Keratinocyte (primary cell): Measurements from ENCODE around the gene ZCCHC7. TPM values are rescaled to one million over a fixed set of nuclear protein-coding genes. Genes with fewer than 3 reads are reported as not detected.
A peak's percentile ranks its signal among the peaks of the same experiment; 100 is the strongest.
"Not testable (repeated sequence)": the region's sequence is repeated elsewhere in the genome, so short reads cannot be mapped to it uniquely, and the experiment has no call there.

ENCODE experiments used
- DNase-seq: peaks from one replicate; pipeline ENCODE4 v3.0.0-alpha.2; 2011; ENCODE audit warnings: low read depth, missing footprints, low spot score
- FAIRE-seq: peaks from 2 replicates; lab custom pipeline; 2011; peaks lifted over from hg19 to GRCh38; lab: Jason Lieb, UNC
- H2AFZ ChIP-seq: 2 replicates; pipeline ENCODE4 v1.6.0; 2012; ENCODE audit warnings: low read length, control low read depth, inconsistent platforms; ENCODE audit not compliant: control insufficient read depth
- H3K27ac ChIP-seq: 2 replicates; pipeline ENCODE4 v1.5.1; 2011; ENCODE audit warnings: low read length; ENCODE audit not compliant: control insufficient read depth, insufficient read depth
- H3K27me3 ChIP-seq: 3 replicates; pipeline ENCODE4 v1.6.0; 2011; ENCODE audit warnings: low read length; ENCODE audit not compliant: control insufficient read depth, insufficient read depth; ENCODE audit errors: extremely low read depth
- H3K36me3 ChIP-seq, 2 experiments: 2 replicates in 1 of 2; 3 replicates in 1 of 2; pipeline ENCODE4 v1.5.1; 2011; ENCODE audit warnings: low read length in 2 of 2, mild to moderate bottlenecking in 1 of 2; ENCODE audit not compliant: control insufficient read depth in 2 of 2, insufficient read depth in 2 of 2; ENCODE audit errors: extremely low read depth in 1 of 2
- H3K4me1 ChIP-seq: 3 replicates; pipeline ENCODE4 v1.5.1; 2011; ENCODE audit warnings: low read length; ENCODE audit not compliant: control insufficient read depth, insufficient read depth; ENCODE audit errors: extremely low read depth
- H3K4me2 ChIP-seq: 3 replicates; pipeline ENCODE4 v1.6.0; 2011; ENCODE audit warnings: low read depth, low read length; ENCODE audit not compliant: control insufficient read depth, insufficient read depth; ENCODE audit errors: extremely low read depth
- H3K4me3 ChIP-seq, 3 experiments: fragments of 200-600 bp in 1 of 3; sonication (generic) in 1 of 3; 2 replicates in 2 of 3; 3 replicates in 1 of 3; pipeline ENCODE4 v1.5.1; 2011 to 2016; ENCODE audit warnings: low read length in 3 of 3, mild to moderate bottlenecking in 3 of 3, control low read depth in 2 of 3, inconsistent platforms in 1 of 3, low read depth in 1 of 3, mixed read lengths in 1 of 3, mixed run types in 1 of 3, moderate library complexity in 1 of 3; ENCODE audit not compliant: control insufficient read depth in 2 of 3, insufficient read depth in 2 of 3; ENCODE audit errors: extremely low read depth in 1 of 3
- H3K79me2 ChIP-seq: 2 replicates; pipeline ENCODE4 v1.6.0; 2012; ENCODE audit warnings: low read length; ENCODE audit not compliant: control insufficient read depth, insufficient read depth
- H3K9ac ChIP-seq: 3 replicates; pipeline ENCODE4 v1.6.0; 2011; ENCODE audit warnings: low read length; ENCODE audit not compliant: control insufficient read depth, insufficient read depth; ENCODE audit errors: extremely low read depth
- H3K9me1 ChIP-seq: 3 replicates; pipeline ENCODE4 v1.6.0; 2011; ENCODE audit warnings: low read length; ENCODE audit not compliant: control insufficient read depth, insufficient read depth; ENCODE audit errors: extremely low read depth
- H3K9me3 ChIP-seq: 2 replicates; pipeline ENCODE4 v1.5.1; 2012; ENCODE audit warnings: low read depth, low read length; ENCODE audit not compliant: control insufficient read depth
- H4K20me1 ChIP-seq: 3 replicates; pipeline ENCODE4 v1.6.0; 2011; ENCODE audit warnings: low read length; ENCODE audit not compliant: control insufficient read depth, insufficient read depth; ENCODE audit errors: extremely low read depth
- EZH2 ChIP-seq: IDR thresholded peaks from one replicate; pipeline ENCODE4 v1.6.1; 2012; ENCODE audit warnings: inconsistent platforms, mild to moderate bottlenecking, low read length, moderate library complexity
- dilution Hi-C: fragments of 300-500 bp; cut with MboI; formaldehyde crosslinking; loops from one replicate; pipeline ENCODE4 v1.7.0; 2020; ENCODE audit warnings: low sequenced_read_pairs; ENCODE audit not compliant: extremely low pct_ligation_motif_present
- polyA minus RNA-seq, 3 experiments: library from RNA; depleted of rRNA, polyadenylated mRNA; stranded (reverse); fragments of >200 nt; gene quantifications; 1 replicate in 1 of 3; 2 replicates in 1 of 3; 3 replicates in 1 of 3; pipeline ENCODE4 v1.2.3, GENCODE V29; 2011
- polyA plus RNA-seq, 5 experiments: library from polyadenylated mRNA; depleted of rRNA in 3 of 5; stranded (reverse) in 3 of 5; stranded (forward) in 1 of 5; unstranded in 1 of 5; fragments of >200 nt; gene quantifications; 1 replicate in 1 of 5; 2 replicates in 3 of 5; 3 replicates in 1 of 5; pipeline versions ENCODE4 v1.2.1 to v1.2.3, GENCODE V29; 2011 to 2012; ENCODE audit warnings: missing spikeins in 2 of 5, low read depth in 1 of 5, low replicate concordance in 1 of 5
- TF ChIP-seq, protein P1 (sequence below), 3 experiments: IDR thresholded peaks in 1 of 3; conservative IDR thresholded peaks in 1 of 3; optimal IDR thresholded peaks in 1 of 3; 2 replicates in 2 of 3; 3 replicates in 1 of 3; pipeline versions ENCODE3 to v1.5.1; 2011; ENCODE audit warnings: low read length in 3 of 3, mild to moderate bottlenecking in 3 of 3, moderate library complexity in 2 of 3, control low read depth in 1 of 3, inconsistent platforms in 1 of 3; ENCODE audit not compliant: insufficient read depth in 2 of 3; ENCODE audit errors: extremely low read depth in 1 of 3

ZCCHC7 gene
- polyA plus RNA-seq (11.9 to 17.1 TPM (median 16.5 TPM) in 3 replicates), polyA minus RNA-seq (13.2 to 27.6 TPM (median 19.9 TPM) in 3 replicates)
- 25.4 TPM for polyA plus RNA-seq (2011; ENCODE audit: low read depth)
- 11.5 and 17.9 TPM in 2 replicates for polyA plus RNA-seq (2011; cell fraction: cytosol; rRNA removed)
- 18.5 and 22.0 TPM in 2 replicates for polyA plus RNA-seq (2011; cell fraction: nucleus; rRNA removed)
- 9.0 and 14.8 TPM in 2 replicates for polyA plus RNA-seq (2012; ENCODE audit: low replicate concordance)
- polyA minus RNA-seq (2011; cell fraction: cytosol; rRNA and poly(A)+ RNA removed) = 17.8 TPM
- polyA minus RNA-seq (2011; cell fraction: nucleus; rRNA and poly(A)+ RNA removed) = 10.0 and 21.3 TPM in 2 replicates

DNA sequence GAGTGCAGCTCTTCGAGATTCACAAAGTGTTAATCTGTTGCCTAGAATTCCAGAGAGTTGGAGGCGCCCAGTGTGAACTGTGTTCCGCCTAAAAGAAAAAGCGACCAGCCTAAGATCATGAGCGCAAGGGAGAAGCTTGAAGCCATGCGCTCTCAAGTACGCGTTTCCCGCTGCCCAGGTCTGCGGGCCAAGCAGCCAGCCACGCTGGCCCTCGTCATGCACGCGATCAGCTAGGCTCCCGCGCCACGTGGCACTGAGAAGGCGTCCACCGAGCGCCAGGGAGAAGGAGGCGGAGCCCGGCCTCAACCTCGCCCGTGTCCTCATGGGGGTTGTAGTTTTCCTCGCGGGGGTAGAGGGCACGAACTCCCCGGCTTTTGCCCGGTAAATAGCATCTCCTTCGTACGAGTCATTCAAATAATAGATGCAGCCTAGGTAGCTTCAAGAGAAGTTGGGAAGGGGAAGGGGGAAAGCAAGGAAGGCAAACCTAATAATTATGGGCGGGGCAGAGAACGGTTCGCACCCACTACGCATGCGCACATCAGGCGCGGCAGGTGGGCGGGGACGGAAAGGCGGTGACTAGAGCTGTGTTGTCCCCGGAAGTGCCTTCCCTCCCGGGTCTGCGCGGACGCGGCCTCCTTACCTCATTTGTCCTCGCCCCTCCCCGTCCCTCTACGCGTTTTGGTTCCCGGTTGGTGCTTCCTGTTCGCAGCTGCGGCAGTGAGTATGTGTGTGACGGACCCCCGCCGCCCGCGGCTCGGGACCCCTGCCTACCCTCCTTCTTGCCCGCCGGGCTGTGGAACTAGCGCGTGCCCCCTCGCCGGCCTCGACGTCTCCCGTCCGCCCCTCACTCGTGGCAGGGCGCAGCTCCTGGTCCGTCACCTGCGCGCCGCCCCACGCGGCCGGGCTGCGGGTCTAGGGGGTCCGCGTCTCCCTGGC, at the start of gene ZCCHC7:
Gene ZCCHC7, plus strand, starts transcription at position 668 of the 936 bp plus-strand sequence.
- no peaks in the 10 kb centered on the region for H3K27me3 ChIP-seq
- H4K20me1 ChIP-seq = no peaks in the 10 kb centered on the region
- H3K9me1 ChIP-seq = no peaks in the 10 kb centered on the region
- peak; percentile 90 for FAIRE-seq
- peak within 1 kb of the TSS; percentile 93 for H3K9ac ChIP-seq
- H3K4me1 ChIP-seq = peaks cover 4% of the 10 kb centered on the region
- dilution Hi-C loops = no loop called here
- H3K27ac ChIP-seq = peak within 1 kb of the TSS; percentile 91
- no peaks in the 10 kb centered on the region for H3K36me3 ChIP-seq
- TF ChIP-seq, protein P1, sequence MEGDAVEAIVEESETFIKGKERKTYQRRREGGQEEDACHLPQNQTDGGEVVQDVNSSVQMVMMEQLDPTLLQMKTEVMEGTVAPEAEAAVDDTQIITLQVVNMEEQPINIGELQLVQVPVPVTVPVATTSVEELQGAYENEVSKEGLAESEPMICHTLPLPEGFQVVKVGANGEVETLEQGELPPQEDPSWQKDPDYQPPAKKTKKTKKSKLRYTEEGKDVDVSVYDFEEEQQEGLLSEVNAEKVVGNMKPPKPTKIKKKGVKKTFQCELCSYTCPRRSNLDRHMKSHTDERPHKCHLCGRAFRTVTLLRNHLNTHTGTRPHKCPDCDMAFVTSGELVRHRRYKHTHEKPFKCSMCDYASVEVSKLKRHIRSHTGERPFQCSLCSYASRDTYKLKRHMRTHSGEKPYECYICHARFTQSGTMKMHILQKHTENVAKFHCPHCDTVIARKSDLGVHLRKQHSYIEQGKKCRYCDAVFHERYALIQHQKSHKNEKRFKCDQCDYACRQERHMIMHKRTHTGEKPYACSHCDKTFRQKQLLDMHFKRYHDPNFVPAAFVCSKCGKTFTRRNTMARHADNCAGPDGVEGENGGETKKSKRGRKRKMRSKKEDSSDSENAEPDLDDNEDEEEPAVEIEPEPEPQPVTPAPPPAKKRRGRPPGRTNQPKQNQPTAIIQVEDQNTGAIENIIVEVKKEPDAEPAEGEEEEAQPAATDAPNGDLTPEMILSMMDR (optimal IDR thresholded peaks at IDR 0.05 in 1 of 3, IDR thresholded peaks at IDR 0.05 in 1 of 3, conservative IDR thresholded peaks at IDR 0.05 in 1 of 3; ENCODE audit: extremely low read depth in 1 of 3, insufficient read depth in 2 of 3, low read length in 3 of 3) = no peak
- TF ChIP-seq EZH2 = no peak
- peak within 1 kb of the TSS; percentile 80 for H3K4me2 ChIP-seq
- peaks cover 2% of the 10 kb centered on the region for H3K9me3 ChIP-seq
- H3K4me3 ChIP-seq = peak within 1 kb of the TSS; percentile 70 to 92 (median 88)
- peak within 1 kb of the TSS; percentile 99 for H2AFZ ChIP-seq
- DNase-seq = peak; percentile 62
- peaks cover 39% of the 10 kb centered on the region for H3K79me2 ChIP-seq

DNA sequence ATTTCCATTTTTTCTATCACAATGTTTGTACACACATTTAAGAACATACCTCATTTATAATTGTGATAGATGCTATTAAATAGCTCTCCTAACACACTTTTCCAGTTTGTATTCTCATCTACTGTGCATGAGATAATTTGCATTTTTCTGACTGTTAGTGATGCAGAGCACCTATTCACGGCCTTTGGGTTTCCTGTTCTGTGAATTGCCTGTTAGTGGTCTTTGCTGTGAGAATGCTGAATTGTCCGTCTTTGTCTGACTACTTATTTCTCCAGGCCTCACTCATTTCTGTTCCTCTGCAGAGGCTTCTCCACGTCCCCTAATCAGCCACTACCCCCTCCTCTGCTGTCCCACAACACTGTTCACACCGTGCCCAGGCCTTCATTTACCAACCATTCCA, 45.6 kb upstream of the ZCCHC7 start:
- H3K36me3 ChIP-seq, H3K27me3 ChIP-seq, FAIRE-seq, H3K9me1 ChIP-seq, H3K4me3 ChIP-seq, DNase-seq, H3K9ac ChIP-seq, H3K4me1 ChIP-seq, H4K20me1 ChIP-seq, dilution Hi-C loops, H3K79me2 ChIP-seq, H3K4me2 ChIP-seq, H3K9me3 ChIP-seq, H2AFZ ChIP-seq, H3K27ac ChIP-seq: not testable (repeated sequence)
